Measurements from ENCODE around the gene KLF15. TPM values are rescaled to one million over a fixed set of nuclear protein-coding genes. Genes with fewer than 3 reads are reported as not detected.

Gene KLF15
- total RNA-seq, 1 donor from 2014 or later, result 1.1 TPM

GRCh38 chr3:126395846-126396513 lies 38.8 kb upstream of the KLF15 start:
- Mint-ChIP-seq H3K27ac (no peak overlapping the region), H3K4me1 (no peaks in the 10 kb centered on the region), H3K36me3 (no peaks in the 10 kb centered on the region), H3K4me3 (no peak overlapping the region), H3K27me3 (ENCODE audit: low read depth) (peaks cover 46% of the 10 kb centered on the region), H3K9me3 (peaks cover 5% of the 10 kb centered on the region)
- DNase-seq (ENCODE audit: low spot score in 2 of 2, unreplicated experiment in 2 of 2), result no peak
- TF ChIP-seq CTCF (IDR thresholded peaks at IDR 0.05; ENCODE audit: unreplicated experiment), result no peak

- no peak for TF ChIP-seq CTCF (IDR thresholded peaks at IDR 0.05; ENCODE audit: unreplicated experiment)
- H3K27ac Mint-ChIP-seq, result no peak overlapping the region
- peak overlapping the region; percentile 50 for H3K4me3 Mint-ChIP-seq
- no peaks in the 10 kb centered on the region for H3K36me3 Mint-ChIP-seq
- H3K4me1 Mint-ChIP-seq, result no peaks in the 10 kb centered on the region
- no peak for DNase-seq (ENCODE audit: low spot score in 2 of 2, unreplicated experiment in 2 of 2)
- H3K9me3 Mint-ChIP-seq, result peaks cover 5% of the 10 kb centered on the region
- peaks cover 52% of the 10 kb centered on the region for H3K27me3 Mint-ChIP-seq (ENCODE audit: low read depth)
These were observed 37.7 kb upstream of the KLF15 start for GRCh38 chr3:126394977-126395321.

- peaks cover 57% of the 10 kb centered on the region for H3K27me3 Mint-ChIP-seq (ENCODE audit: low read depth)
- no peak for TF ChIP-seq CTCF (IDR thresholded peaks at IDR 0.05; ENCODE audit: unreplicated experiment)
- no peak within 1 kb of the TSS for H3K27ac Mint-ChIP-seq
- peaks cover 3% of the 10 kb centered on the region for H3K4me1 Mint-ChIP-seq
- H3K36me3 Mint-ChIP-seq, result no peaks in the 10 kb centered on the region
- peaks cover 4% of the 10 kb centered on the region for H3K9me3 Mint-ChIP-seq
- H3K4me3 Mint-ChIP-seq, result peak within 1 kb of the TSS; percentile 50
- DNase-seq (ENCODE audit: low spot score in 2 of 2, unreplicated experiment in 2 of 2), result no peak
These were observed 37.2 kb upstream of the KLF15 start, which contains the start of gene CFAP100 for GRCh38 chr3:126394179-126394976. Gene CFAP100, plus strand, starts transcription at chr3:126394909. Its CDS starts 1,092 bp downstream, at chr3:126396001.

- peaks cover 3% of the 10 kb centered on the region for H3K4me1 Mint-ChIP-seq
- no peaks in the 10 kb centered on the region for H3K9me3 Mint-ChIP-seq
- H3K27me3 Mint-ChIP-seq (ENCODE audit: low read depth), result peaks cover 58% of the 10 kb centered on the region
- no peak overlapping the region for H3K27ac Mint-ChIP-seq
- H3K4me3 Mint-ChIP-seq, result no peak overlapping the region
- no peak for DNase-seq (ENCODE audit: low spot score in 2 of 2, unreplicated experiment in 2 of 2)
- no peaks in the 10 kb centered on the region for H3K36me3 Mint-ChIP-seq
- TF ChIP-seq CTCF (IDR thresholded peaks at IDR 0.05; ENCODE audit: unreplicated experiment), result no peak
These were observed 36.4 kb upstream of the KLF15 start for GRCh38 chr3:126393563-126393962.

GRCh38 chr3:126392246-126392645 lies 35.0 kb upstream of the KLF15 start:
- DNase-seq (ENCODE audit: low spot score in 2 of 2, unreplicated experiment in 2 of 2), result no peak
- Mint-ChIP-seq H3K27ac (no peak overlapping the region), H3K36me3 (no peaks in the 10 kb centered on the region), H3K4me1 (peaks cover 3% of the 10 kb centered on the region), H3K4me3 (no peak overlapping the region), H3K9me3 (no peaks in the 10 kb centered on the region), H3K27me3 (ENCODE audit: low read depth) (peaks cover 58% of the 10 kb centered on the region)
- no peak for TF ChIP-seq CTCF (IDR thresholded peaks at IDR 0.05; ENCODE audit: unreplicated experiment)
